Measurements from ENCODE around the gene TFAP2D.

Gene TFAP2D

DNA sequence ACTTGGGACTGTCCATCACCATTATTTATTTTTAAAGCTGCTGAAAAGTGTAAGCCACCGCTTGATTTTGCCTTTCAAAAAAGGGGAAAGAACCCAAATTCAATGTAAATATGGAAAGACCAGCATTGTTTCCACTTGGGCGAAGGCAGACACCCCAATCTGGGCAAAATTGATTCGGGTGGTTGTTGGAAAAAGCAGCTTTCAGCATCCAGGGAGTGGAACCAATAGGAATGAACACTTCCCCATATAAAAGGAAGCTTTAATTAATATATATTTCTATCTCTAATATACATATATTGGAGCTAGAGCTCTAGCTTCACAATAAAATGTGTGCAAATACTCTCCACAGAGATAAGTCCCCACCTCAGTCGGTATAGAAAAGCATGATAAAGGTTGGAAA, at the start of gene TFAP2D:
Gene TFAP2D (plus strand): TSS at position 301 of the 400 bp plus-strand sequence. CDS start 530 bp downstream, outside the sequence.
- DNase-seq: no peak

DNA sequence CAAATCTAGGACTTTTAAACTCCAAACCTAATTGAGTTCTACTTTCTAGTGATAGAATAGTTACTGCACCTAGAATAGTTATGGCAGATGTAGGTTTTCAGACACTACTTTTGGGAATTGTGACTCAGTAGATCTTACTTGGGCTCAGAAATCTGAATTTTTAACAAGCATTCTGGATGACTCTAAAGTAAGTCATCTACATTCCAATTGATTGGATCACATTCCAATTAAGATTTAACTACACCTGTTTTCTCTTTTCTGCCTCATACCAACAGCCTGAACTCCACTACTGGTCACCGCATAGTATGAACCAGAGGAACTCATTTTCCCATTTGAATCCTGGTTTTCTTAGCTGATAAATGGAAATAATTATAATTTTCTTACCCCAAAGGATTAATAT, 49.5 kb upstream of the TFAP2D start:
- DNase-seq: no peak

DNA sequence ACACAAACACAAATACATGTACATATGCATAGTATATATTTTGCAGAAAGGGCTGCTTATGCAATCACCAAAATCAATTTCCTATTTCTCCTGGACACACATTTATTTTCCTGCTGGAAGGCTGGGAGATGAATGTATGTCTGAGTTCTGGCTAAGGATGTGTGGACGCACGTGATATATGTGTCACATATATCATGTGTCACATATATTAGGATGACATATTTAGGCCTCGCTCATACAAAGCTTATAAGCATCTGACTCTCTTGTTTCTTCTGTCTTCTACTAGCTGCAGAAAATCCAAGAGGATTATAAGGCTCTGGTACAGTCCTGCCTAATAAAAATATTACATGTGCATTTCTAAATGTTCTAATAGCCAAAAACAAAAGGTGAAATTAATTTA, 47.2 kb upstream of the TFAP2D start:
- DNase-seq: no peak

DNA sequence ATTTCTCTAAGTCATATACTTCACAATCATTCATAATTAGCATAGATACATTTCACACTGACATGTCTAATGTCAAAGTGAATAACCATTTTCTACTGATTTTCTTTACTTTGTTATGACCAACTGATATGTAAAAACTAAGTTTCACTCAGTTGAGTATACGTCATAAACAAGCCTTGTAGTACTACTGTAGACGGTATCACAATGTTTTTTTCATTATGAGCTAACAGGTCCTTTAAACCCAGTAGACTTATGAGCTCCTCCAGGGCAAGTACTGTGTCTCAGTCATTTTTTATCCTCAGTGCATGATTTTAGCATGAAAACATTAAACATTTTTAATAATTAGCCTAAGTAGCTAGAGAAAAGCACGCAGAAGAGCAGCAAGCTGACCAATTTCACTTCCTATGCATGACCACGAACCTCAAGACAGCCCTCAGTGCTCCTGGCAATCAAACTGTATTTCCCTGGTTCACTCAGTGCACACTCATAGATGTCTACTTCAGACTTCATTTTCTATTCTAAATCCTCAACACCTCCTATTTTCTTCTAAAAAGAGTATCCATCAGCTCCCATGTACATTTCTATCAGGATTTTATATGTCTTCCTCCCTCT, 32.0 kb upstream of the TFAP2D start:
- DNase-seq: no peak

DNA sequence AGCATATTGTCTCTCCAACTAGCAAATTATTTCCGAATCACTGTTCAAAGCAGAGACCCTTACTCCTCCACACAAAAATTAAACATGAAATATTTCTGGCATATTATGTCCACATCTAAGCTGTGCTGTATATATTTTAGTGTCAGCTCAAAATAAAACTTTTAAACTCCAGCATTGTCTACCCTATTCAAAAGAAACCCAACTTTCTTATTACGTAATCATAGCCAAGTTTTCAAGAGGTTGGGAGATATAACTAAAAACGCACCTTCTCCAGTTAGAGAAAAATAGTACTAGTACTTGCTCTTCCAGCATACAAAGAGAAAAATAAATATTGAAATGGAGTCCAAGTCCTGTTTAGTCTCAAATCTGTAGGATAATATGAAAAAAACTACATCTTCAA, 24.1 kb upstream of the TFAP2D start:
- DNase-seq: no peak

DNA sequence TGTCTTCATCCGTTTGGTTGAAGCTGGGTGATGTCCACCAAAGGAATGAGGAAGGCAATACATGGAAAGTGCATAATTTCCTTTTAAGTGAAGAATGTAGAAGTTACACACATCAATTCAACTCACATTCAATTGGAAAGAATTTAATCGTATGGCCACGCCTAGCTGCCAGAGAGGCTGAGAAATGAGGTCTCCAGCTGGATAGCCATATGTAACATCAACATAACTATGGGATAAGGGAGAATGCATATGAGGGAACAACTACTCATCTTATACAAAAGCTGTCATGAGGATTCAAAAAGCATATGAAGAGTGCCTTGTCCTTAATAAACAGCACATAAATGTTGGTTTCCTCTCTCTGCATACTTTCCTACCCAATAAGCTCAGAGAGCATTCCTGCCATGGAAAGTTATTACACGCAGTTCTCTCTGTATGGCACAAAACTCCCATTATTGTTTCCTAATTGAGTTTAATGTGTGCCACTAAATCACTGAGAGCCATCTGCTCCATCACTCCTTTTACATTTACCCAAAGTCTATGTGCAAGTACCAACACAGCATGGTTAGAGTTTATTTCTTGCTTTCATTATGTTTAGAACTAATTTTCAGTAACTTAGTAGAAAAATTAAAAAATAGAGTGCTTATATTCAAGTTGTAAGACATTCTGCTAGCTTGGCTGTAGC, 21.4 kb upstream of the TFAP2D start:
- DNase-seq: no peak

DNA sequence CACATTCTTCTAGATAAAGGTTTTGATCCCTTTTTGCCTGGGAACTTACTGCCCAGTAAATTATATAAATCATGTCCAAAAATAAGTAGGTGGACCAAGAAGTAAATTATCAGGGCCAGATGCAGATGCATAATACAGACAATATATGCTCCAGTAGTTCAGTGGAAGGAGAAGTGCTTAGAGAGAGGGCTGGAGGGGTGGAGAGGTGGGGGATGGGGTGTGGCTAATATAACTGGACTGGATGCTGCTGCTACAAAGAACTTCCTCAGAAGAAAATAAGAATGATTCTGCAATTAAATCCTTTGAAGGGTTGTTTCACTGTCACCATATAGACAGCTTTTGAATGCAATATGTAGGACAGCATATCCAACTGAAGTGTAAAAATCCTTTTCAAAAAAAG, 14.8 kb upstream of the TFAP2D start:
- no peak for DNase-seq

DNA sequence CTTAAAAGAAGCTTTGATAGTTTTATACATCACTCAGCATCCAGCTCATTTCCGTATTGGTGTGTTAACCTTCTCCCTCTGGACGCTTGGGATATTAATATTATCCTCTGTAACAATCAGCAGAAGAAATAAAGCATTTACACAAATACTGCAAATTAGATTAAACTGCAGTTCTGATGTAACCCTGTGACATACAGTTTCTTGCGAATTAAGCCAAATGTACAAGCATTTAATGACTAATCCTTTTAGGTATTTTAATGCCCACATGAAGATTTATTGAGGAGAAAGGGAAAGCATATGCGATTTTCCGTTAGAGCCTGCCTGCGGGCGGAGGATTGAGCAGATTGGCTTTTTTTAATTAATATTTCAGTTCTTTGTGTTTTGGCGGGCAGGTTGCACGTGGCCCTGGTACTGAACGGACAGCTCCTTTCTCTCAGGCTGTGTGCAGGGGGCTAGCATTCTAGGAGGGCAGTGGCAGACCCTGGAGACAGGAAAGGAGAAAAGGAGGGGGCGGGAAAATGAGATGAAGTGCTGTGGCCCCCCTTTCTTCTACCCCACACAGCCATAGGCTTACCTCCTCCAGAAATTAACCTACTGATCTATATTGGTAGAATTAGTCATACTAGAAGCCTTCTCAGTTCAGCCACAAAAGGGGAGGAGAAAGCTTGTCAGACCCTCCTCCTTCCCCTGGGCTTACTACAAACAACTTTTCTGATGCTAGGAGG, 14.1 kb upstream of the TFAP2D start:
- no peak for DNase-seq

DNA sequence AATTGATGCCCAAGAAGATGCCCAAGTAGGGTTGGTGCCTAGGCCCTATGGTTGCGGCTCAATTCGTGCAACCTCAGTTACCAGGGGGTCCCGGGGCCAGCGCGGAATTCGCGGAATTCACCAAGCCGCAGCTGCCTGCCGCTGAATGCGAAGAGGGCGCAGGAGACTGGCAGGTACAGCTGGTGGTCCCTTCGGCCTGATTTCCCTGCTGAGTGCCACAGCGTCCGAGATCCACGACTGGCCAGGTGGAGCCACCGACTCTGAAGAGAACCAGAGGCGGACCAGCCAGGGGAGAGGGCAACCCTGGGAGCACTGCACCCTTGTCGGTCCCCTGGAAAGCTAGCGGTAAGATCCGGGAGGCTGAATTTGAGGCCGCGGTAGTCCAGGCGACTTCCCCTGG, 6.8 kb upstream of the TFAP2D start:
- DNase-seq: no peak

DNA sequence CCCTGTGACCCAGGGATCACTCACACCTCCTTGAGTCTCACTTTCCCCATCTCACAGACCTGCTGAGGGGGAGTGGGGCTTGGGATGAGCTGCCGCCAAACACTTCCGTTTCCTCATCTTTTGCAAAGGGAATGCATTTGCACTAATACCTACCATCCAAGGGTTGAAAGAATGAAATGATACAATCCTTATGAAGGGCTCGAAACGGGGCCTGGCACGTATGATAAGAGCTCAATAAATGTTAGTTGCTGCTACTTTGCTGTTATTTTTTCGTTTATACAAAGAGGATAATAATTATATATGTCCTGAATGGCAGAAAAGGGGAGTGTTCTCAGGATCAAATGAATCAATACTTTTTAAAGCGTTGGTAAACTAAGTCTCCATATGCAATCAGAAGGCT, 6.1 kb upstream of the TFAP2D start:
- no peak for DNase-seq

DNA sequence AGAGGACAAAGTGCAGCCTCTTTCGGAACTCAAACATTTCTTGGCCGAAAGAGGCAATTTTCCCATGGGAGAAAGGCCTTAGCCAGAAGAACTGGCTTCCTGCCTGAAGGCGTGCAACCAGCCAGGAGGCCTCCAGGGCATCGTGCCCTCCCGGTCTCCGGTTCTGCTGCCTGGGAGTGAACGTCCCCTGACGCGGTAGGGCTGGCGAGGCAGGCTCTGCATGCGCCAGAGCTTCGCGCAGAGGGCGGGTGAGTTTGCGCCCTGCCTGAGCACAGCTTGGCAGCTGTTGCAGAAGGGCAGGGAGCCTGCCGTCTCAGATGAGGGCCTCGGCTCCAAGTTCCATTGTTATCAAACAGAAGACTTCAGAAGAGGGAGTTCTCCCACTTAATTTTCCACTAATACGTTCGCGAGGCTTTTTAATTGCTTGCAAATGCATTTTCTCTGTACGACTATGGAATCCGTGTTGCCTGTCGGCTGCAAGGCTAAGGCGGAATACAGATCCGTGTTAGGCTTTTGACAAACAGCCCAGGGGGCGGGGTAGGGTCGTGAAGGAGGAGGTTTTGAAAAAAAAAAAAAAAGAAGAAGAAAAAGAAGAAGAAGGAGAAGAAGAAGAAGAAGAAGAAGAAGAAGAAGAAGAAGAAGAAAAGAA, 5.5 kb upstream of the TFAP2D start:
- DNase-seq: peak; percentile 60

DNA sequence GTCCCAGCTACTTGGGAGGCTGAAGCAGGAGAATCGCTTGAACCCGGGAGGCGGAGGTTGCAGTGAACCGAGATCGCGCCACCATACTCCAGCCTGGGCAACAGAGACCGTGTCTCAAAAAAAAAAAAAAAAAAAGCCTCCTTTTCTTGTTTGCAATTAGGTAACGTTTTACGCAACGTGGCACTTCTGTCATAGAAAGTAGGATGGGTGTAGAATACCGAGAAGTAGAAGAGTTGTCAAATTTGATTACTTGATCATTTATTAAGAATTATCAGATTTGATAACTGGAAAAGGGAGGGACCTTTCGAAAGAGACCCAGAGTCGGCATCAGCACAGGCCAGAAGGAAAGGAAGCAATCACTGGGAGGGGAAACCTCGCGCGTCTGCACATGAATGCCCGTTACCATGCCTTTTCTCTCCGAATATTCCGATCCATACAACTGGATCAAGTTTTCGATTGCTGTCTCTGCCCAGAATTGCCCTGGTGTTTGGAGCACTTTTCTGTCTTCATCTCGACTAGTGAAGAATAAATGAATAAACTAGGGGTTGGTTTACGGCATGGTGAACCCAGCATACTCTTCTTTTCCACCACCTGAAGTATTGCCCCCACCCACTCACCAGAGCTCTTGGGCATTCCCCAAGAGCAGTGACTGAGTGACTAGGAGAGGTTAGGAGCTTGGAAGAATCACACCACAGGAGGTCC, 4.5 kb upstream of the TFAP2D start:
- no peak for DNase-seq

DNA sequence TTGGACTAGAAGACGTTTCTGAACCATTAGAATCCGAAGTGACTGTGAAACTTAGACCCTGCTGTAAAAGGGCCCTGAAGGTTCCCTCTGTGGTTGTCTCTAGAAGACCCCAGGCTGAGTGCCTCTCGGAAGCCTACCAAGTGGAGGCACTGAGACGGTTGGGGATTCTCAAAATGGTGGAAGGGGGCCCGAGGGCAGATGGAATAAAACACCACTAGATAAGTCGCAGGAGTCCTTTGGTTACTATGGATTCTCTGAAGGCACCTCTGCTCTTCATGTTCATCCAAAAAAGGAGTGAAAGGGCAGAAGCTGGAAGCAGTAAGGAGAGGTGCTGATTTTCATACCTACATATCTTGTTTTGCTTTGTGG, 4.0 kb upstream of the TFAP2D start:
- DNase-seq: no peak

DNA sequence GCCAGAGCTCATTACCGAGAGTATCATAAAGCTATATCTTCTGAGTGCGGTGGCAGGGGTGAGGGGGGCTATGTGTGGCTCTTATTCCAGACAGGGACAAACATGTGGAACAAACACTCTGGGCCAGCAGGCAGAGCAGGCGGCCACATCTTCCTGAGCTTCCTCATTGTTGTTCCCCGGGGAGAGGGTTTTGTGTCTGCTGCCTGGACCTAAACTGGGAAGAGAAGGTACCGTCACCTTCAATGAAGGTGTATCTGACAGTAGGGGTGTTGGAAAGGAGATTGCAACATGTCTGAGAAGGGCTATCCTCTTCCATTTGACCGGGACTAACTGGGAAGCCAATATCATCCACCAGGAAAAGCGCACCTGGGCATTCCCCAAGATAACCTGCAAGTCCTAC, 1.6 kb upstream of the TFAP2D start:
- DNase-seq: no peak

DNA sequence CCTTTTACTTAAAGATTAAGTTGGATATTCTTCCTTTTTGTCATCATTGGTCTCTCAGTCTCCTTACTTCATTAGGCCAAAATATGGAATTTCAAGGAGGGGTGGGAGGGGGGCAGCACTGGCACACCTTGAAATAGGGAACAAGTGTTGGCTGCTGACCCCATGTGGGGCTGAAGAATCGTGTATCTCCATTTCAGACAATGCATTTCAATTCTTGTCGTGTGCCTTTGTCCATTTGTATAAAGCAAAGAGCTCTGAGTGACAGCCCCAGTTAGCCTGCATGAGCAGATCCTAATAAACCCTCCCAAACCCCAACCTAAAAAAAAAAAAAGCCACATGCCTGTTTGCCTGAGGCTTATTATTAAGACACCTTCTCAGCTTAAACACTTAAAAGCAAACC, 1.0 kb upstream of the TFAP2D start:
- no peak for DNase-seq

DNA sequence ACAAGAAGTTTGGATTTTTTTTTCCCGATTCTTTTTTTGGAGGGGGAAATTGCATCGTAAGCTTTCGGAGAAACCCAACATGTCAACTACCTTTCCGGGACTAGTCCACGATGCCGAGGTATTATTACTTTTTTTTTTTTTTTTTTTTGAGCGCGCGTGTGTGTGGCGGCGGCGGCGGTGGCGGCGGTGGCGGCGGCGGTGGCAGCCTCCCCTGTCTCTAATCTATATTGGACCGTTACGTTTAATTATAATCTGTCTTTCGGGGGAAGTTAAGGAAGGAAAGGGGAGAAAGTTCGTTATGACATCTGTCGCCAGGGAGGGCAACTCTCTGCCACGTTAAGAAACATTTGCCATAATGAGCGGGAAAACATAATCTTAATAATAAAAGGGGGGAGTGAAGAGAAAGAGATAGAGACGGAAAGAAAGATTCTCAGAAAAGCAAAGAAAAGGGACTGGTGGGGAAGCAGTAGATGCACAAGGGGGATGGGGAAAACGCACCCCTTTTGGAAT, 706 bp downstream of the TFAP2D start:
- DNase-seq: no peak

DNA sequence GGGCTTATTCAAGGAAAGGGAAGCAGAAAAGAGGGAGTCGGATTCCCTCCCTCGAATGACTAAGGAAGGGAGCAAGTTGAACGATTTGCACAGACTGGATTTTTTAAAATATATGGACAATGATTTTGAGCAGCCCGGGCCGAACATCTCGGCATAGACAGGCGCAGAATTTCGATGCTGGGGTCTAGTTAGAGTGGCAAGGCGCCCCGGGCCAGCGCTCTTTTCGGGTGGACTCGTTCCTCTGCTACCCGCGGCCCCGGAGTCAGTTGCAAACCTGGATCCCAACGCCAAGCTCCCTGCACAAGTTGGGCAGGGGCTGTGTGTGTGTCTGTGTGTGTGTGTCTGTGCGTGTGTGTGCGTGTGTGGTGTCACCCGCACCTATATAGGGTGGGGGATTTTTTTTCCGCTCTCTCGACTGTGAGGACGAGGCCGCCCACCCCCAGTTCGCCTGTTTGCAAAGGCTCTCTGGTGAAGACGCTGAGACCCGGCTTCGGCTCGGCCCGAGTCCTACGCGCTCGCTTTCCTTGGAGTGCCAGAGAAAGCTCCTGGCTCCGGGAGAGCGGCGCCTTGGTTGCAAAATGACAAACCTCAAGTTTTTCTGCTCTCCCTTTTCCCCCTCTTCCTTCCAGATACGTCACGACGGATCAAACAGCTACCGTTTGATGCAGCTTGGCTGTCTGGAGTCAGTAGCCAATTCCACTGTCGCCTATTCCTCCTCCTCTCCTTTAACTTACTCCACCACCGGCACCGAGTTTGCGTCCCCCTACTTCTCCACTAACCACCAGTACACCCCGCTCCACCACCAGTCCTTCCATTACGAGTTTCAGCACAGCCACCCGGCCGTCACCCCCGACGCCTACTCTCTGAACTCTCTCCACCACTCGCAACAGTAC, 1.4 kb downstream of the TFAP2D start:
- no peak for DNase-seq

DNA sequence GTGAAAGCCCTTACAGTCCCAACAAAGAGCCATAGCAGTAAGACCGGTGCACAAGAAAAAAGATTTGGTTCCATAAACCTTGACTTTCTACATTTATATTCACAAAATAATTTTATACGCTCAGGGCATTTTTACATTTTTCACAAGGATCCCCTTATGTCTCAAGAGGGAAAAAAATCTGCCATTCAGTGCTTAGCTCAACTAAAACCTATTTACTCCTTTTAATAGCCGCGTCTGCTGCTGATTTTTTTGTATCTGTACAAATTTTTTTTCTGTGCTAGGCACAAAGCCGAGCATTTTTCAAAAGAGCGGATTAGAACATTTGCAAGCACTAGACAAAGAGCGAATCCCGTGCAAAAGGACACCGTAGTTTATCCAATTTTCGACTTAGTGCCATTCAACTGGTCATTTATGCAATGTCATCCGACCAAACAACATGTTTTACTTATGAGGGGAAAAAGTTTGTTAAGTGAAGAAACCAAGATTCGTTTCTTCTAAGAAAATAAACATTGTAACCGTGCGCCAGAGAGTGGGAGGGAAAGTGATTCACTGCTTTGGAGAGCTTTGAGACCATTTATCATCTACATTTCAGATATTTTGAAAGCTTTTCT, 3.7 kb downstream of the TFAP2D start:
- no peak for DNase-seq

DNA sequence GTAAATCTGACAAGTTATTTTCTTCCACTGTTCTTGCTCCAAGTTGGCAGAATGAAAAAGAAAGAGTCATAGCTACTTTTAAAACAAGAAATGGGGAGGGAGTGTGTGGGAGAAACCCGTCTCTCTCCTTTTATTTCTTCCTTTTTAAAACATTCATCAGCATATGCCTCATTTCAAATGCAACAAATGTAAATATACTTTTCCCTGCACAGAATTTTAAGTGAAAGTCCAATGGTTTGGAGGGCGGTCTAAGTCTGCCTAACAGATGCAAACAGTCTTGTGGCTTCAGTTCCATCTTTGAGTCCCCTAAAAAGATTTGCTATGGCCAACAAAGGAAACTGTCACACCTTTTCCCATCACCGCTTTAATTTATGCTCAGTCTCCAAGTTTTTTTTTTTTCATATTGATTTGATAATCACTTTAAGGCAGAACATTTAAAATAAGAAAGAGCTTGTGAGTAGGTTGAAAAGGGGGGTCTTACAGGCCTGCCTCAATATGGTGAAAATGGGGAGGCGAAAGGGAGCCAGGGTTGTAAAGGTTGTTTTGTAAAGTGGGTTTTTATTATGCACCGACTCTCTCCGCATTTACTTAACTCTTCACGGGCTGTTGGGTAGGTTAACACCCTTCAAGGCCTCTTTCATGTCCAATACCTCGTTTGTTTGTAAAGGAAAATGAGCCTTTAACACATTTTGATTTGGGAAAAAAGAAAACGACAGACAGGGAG, 4.6 kb downstream of the TFAP2D start:
- DNase-seq: no peak

DNA sequence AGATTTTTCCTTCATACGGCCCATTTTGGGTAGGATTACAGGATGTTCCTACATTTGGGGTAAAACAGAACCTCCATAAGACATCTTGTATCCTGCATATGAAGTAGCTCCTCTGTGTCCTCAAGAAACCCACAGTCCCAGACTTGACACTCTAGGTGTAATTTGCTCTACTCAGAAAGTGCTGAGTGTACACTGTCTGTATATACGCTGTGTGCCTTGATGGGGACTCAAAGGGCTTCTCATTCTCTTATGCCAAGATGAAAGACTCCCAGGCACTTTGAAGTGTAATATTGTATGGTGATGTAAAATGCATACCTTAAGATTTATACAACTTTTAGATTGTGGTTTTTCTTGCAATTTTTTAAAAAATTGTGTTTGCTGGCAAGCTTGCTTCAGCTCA, 5.2 kb downstream of the TFAP2D start:
- no peak for DNase-seq

DNA sequence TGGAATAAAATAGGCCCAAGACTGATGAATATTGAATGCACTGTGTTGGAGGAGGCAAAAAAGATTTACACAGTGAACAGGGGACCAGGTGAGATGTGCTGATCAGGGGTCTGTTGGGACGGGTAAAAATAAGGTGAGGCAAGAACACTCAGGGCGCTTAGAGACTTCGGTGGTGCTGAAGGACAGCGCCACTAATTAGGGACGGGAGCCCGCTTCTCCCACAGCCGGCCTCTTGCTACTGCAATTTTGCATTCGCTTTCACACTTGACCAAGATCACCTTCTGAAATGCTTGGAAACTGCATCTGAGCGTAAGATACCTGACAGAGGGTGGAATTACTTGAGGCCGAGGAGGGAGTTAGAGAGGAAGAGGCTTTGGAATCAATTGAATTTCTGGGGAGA, 7.3 kb downstream of the TFAP2D start:
- no peak for DNase-seq

Measured in midbrain (tissue), 1 donor.